HepG2 (cell line): ENCODE results near the gene CSNK1E. TPM values are rescaled to one million over a fixed set of nuclear protein-coding genes. Genes with fewer than 3 reads are reported as not detected.

Source experiments
- CBX2 ChIP-seq, 2 experiments: fragments of 200-600 bp in 1 of 2; sonication (generic); formaldehyde crosslinking in 1 of 2; IDR thresholded peaks; 2 replicates each; pipeline versions ENCODE4 v1.7.0 to v1.8.1; 2018 to 2022; ENCODE audit warnings: low read depth in 2 of 2, low read length in 1 of 2, mild to moderate bottlenecking in 1 of 2, missing genetic modification reagents in 1 of 2
- CC2D1A ChIP-seq: sonication (generic); formaldehyde crosslinking; IDR thresholded peaks from 2 replicates; pipeline ENCODE4 v1.8.1; 2023; ENCODE audit warnings: mild to moderate bottlenecking, missing genetic modification reagents
- MIER3 ChIP-seq: IDR thresholded peaks from 2 replicates; pipeline ENCODE4 v1.6.1; 2016; ENCODE audit warnings: missing compliant biosample characterization, borderline replicate concordance
- RXRA ChIP-seq: sonication (generic); formaldehyde crosslinking; IDR thresholded peaks from 2 replicates; pipeline ENCODE4 v1.5.1; 2020; ENCODE audit warnings: missing genetic modification reagents
- SIN3B ChIP-seq: fragments of 150-350 bp; IDR thresholded peaks from 2 replicates; pipeline ENCODE4 v1.6.1; 2014; ENCODE audit warnings: low read length
- SIX1 ChIP-seq: sonication (generic); formaldehyde crosslinking; IDR thresholded peaks from 2 replicates; pipeline ENCODE4 v1.4.0; 2020; ENCODE audit warnings: missing genetic modification reagents, borderline replicate concordance
- TBL1XR1 ChIP-seq: fragments of 150-350 bp; IDR thresholded peaks from 2 replicates; pipeline ENCODE4 v1.6.1; 2014; ENCODE audit warnings: borderline replicate concordance, low read length; ENCODE audit not compliant: partially characterized antibody
- TP53 ChIP-seq: sonication (generic); formaldehyde crosslinking; conservative IDR thresholded peaks from 2 replicates; pipeline ENCODE4 v1.4.0; 2020; ENCODE audit warnings: missing genetic modification reagents
- ZNF10 ChIP-seq: sonication (generic); formaldehyde crosslinking; IDR thresholded peaks from 2 replicates; pipeline ENCODE4 v1.4.0; 2020; ENCODE audit warnings: mild to moderate bottlenecking, low read depth, missing genetic modification reagents, borderline replicate concordance
- ZNF775 ChIP-seq: sonication (generic); formaldehyde crosslinking; IDR thresholded peaks from 2 replicates; pipeline ENCODE4 v1.4.0; 2020; ENCODE audit warnings: missing genetic modification reagents, mild to moderate bottlenecking, moderate library complexity, borderline replicate concordance
- polyA plus RNA-seq, 8 experiments: library from polyadenylated mRNA; depleted of rRNA in 3 of 8; stranded (reverse) in 7 of 8; unstranded in 1 of 8; fragments of >200 nt; fragmentation: Illumina TruSeq in 4 of 8; extraction: Trizol in 4 of 8; gene quantifications; 2 replicates each; pipeline versions ENCODE4 v1.2.1 to v1.2.3, GENCODE V29; 2011 to 2016; ENCODE audit warnings: low read depth in 4 of 8, missing spikeins in 1 of 8, mixed read lengths in 1 of 8; ENCODE audit not compliant: insufficient read depth in 1 of 8
- total RNA-seq, 5 experiments: library from RNA; depleted of rRNA; stranded (reverse); fragments of >200 nt; fragmentation: Illumina TruSeq; extraction: Trizol; gene quantifications; 2 replicates each; pipeline ENCODE4 v1.2.3, GENCODE V29; 2016; ENCODE audit warnings: low read depth in 1 of 5
- TF ChIP-seq, protein P1 (sequence below): sonication (generic); formaldehyde crosslinking; IDR thresholded peaks from 2 replicates; pipeline ENCODE4 v1.4.0; 2020; ENCODE audit warnings: missing genetic modification reagents, borderline replicate concordance
- TF ChIP-seq, protein P2 (sequence below): sonication (generic); formaldehyde crosslinking; conservative IDR thresholded peaks from 2 replicates; pipeline ENCODE4 v1.4.0; 2020; ENCODE audit warnings: missing genetic modification reagents
- TF ChIP-seq, protein P3 (sequence below): sonication (generic); formaldehyde crosslinking; conservative IDR thresholded peaks from 2 replicates; pipeline ENCODE4 v1.4.0; 2020; ENCODE audit warnings: missing genetic modification reagents
- TF ChIP-seq, protein P4 (sequence below): sonication (generic); formaldehyde crosslinking; IDR thresholded peaks from 2 replicates; pipeline ENCODE4 v1.5.0; 2020; ENCODE audit warnings: missing genetic modification reagents
- TF ChIP-seq, protein P5 (sequence below): sonication (generic); formaldehyde crosslinking; IDR thresholded peaks from 2 replicates; pipeline ENCODE4 v1.8.1; 2022; ENCODE audit warnings: low read depth, mild to moderate bottlenecking, missing genetic modification reagents

Gene CSNK1E
- total and polyA plus RNA-seq, 2 of the 13 experiments (the other 11 are each of a cell fraction or from before 2014, with no cell fraction given): 34.7 to 129 TPM

DNA sequence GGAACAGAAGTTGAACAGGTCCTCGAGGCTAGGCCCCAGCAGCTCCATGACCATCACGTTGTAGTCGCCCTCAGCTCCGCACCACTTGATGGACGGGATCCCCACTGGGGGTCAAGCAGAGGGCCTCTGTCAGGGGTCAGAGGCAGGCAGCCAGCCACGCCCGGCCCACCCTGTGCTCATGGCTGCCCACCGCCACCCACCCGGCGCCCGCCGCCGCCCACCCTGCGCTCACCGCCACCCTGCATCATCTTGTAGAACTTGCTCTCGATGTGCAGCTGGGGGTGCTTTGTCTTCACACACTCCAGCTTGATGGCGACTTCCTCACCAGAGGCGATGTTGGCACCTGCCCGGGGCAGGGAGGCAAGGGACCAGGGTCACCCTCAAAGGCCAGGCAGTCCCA, 14.3 kb downstream of the CSNK1E start (continued):
- TF ChIP-seq, protein P1, sequence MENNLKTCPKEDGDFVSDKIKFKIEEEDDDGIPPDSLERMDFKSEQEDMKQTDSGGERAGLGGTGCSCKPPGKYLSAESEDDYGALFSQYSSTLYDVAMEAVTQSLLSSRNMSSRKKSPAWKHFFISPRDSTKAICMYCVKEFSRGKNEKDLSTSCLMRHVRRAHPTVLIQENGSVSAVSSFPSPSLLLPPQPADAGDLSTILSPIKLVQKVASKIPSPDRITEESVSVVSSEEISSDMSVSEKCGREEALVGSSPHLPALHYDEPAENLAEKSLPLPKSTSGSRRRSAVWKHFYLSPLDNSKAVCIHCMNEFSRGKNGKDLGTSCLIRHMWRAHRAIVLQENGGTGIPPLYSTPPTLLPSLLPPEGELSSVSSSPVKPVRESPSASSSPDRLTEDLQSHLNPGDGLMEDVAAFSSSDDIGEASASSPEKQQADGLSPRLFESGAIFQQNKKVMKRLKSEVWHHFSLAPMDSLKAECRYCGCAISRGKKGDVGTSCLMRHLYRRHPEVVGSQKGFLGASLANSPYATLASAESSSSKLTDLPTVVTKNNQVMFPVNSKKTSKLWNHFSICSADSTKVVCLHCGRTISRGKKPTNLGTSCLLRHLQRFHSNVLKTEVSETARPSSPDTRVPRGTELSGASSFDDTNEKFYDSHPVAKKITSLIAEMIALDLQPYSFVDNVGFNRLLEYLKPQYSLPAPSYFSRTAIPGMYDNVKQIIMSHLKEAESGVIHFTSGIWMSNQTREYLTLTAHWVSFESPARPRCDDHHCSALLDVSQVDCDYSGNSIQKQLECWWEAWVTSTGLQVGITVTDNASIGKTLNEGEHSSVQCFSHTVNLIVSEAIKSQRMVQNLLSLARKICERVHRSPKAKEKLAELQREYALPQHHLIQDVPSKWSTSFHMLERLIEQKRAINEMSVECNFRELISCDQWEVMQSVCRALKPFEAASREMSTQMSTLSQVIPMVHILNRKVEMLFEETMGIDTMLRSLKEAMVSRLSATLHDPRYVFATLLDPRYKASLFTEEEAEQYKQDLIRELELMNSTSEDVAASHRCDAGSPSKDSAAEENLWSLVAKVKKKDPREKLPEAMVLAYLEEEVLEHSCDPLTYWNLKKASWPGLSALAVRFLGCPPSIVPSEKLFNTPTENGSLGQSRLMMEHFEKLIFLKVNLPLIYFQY (CRISPR knock-in tag): no peak
- TF ChIP-seq TP53 (CRISPR knock-in tag): no peak
- TF ChIP-seq CC2D1A (CRISPR knock-in tag): no peak
- TF ChIP-seq, protein P2, sequence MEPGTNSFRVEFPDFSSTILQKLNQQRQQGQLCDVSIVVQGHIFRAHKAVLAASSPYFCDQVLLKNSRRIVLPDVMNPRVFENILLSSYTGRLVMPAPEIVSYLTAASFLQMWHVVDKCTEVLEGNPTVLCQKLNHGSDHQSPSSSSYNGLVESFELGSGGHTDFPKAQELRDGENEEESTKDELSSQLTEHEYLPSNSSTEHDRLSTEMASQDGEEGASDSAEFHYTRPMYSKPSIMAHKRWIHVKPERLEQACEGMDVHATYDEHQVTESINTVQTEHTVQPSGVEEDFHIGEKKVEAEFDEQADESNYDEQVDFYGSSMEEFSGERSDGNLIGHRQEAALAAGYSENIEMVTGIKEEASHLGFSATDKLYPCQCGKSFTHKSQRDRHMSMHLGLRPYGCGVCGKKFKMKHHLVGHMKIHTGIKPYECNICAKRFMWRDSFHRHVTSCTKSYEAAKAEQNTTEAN: no peak
- TF ChIP-seq ZNF775 (CRISPR knock-in tag): no peak
- TF ChIP-seq RXRA (CRISPR knock-in tag): no peak
- TF ChIP-seq SIX1: no peak
- TF ChIP-seq, protein P3, sequence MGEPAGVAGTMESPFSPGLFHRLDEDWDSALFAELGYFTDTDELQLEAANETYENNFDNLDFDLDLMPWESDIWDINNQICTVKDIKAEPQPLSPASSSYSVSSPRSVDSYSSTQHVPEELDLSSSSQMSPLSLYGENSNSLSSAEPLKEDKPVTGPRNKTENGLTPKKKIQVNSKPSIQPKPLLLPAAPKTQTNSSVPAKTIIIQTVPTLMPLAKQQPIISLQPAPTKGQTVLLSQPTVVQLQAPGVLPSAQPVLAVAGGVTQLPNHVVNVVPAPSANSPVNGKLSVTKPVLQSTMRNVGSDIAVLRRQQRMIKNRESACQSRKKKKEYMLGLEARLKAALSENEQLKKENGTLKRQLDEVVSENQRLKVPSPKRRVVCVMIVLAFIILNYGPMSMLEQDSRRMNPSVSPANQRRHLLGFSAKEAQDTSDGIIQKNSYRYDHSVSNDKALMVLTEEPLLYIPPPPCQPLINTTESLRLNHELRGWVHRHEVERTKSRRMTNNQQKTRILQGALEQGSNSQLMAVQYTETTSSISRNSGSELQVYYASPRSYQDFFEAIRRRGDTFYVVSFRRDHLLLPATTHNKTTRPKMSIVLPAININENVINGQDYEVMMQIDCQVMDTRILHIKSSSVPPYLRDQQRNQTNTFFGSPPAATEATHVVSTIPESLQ (CRISPR knock-in tag): no peak
- TF ChIP-seq, protein P4, sequence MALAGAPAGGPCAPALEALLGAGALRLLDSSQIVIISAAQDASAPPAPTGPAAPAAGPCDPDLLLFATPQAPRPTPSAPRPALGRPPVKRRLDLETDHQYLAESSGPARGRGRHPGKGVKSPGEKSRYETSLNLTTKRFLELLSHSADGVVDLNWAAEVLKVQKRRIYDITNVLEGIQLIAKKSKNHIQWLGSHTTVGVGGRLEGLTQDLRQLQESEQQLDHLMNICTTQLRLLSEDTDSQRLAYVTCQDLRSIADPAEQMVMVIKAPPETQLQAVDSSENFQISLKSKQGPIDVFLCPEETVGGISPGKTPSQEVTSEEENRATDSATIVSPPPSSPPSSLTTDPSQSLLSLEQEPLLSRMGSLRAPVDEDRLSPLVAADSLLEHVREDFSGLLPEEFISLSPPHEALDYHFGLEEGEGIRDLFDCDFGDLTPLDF (CRISPR knock-in tag): no peak
- TF ChIP-seq CBX2 (IDR thresholded peaks at IDR 0.05; ENCODE audit: low read depth, low read length): no peak
- no peak for TF ChIP-seq CBX2 (CRISPR knock-in tag; IDR thresholded peaks at IDR 0.05; ENCODE audit: low read depth)
- no peak for TF ChIP-seq TBL1XR1
- no peak for TF ChIP-seq ZNF10
- TF ChIP-seq, protein P5, sequence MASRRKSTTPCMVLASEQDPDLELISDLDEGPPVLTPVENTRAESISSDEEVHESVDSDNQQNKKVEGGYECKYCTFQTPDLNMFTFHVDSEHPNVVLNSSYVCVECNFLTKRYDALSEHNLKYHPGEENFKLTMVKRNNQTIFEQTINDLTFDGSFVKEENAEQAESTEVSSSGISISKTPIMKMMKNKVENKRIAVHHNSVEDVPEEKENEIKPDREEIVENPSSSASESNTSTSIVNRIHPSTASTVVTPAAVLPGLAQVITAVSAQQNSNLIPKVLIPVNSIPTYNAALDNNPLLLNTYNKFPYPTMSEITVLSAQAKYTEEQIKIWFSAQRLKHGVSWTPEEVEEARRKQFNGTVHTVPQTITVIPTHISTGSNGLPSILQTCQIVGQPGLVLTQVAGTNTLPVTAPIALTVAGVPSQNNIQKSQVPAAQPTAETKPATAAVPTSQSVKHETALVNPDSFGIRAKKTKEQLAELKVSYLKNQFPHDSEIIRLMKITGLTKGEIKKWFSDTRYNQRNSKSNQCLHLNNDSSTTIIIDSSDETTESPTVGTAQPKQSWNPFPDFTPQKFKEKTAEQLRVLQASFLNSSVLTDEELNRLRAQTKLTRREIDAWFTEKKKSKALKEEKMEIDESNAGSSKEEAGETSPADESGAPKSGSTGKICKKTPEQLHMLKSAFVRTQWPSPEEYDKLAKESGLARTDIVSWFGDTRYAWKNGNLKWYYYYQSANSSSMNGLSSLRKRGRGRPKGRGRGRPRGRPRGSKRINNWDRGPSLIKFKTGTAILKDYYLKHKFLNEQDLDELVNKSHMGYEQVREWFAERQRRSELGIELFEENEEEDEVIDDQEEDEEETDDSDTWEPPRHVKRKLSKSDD (CRISPR knock-in tag): no peak
- TF ChIP-seq SIN3B: no peak
- no peak for TF ChIP-seq MIER3
